Activated naive CD4-positive, alpha-beta T cell treated with anti-CD3 and anti-CD28 coated beads, Interleukin-2, amount 50 U/mL, for 24 hours (primary cell): ENCODE measurements around the gene NDUFAF5.

ENCODE experiments used
- H3K27ac Mint-ChIP-seq: one replicate; pipeline ENCODE4 v1.8.0; 2021; ENCODE audit warnings: mild to moderate bottlenecking, mixed read lengths
- H3K27me3 Mint-ChIP-seq: one replicate; pipeline ENCODE4 v1.8.0; 2021; ENCODE audit warnings: mixed read lengths
- H3K36me3 Mint-ChIP-seq: one replicate; pipeline ENCODE4 v1.8.0; 2021; ENCODE audit warnings: mixed read lengths
- H3K4me1 Mint-ChIP-seq: one replicate; pipeline ENCODE4 v1.8.0; 2021; ENCODE audit warnings: mixed read lengths
- H3K4me3 Mint-ChIP-seq: one replicate; pipeline ENCODE4 v1.8.0; 2021; ENCODE audit warnings: mild to moderate bottlenecking, mixed read lengths
- H3K9me3 Mint-ChIP-seq: one replicate; pipeline ENCODE4 v1.8.0; 2021; ENCODE audit warnings: mixed read lengths

The NDUFAF5 gene

GRCh38 chr20:13765299-13765698 lies 19.5 kb upstream of the NDUFAF5 start:
- peaks cover 13% of the 10 kb centered on the region for H3K4me1 Mint-ChIP-seq
- H3K36me3 Mint-ChIP-seq, result peaks cover 35% of the 10 kb centered on the region
- no peak overlapping the region for H3K27ac Mint-ChIP-seq
- H3K4me3 Mint-ChIP-seq, result no peak overlapping the region
- peaks cover 17% of the 10 kb centered on the region for H3K9me3 Mint-ChIP-seq
- no peaks in the 10 kb centered on the region for H3K27me3 Mint-ChIP-seq

- peaks cover 13% of the 10 kb centered on the region for H3K4me1 Mint-ChIP-seq
- H3K9me3 Mint-ChIP-seq, result peaks cover 17% of the 10 kb centered on the region
- H3K27ac Mint-ChIP-seq, result no peak overlapping the region
- H3K4me3 Mint-ChIP-seq, result no peak overlapping the region
- H3K36me3 Mint-ChIP-seq, result peaks cover 35% of the 10 kb centered on the region
- H3K27me3 Mint-ChIP-seq, result no peaks in the 10 kb centered on the region
Observed at GRCh38 chr20:13765868-13766416, 18.9 kb upstream of the NDUFAF5 start.

- Mint-ChIP-seq H3K4me1 (peaks cover 24% of the 10 kb centered on the region), H3K4me3 (no peak overlapping the region), H3K27ac (no peak overlapping the region), H3K36me3 (peaks cover 41% of the 10 kb centered on the region), H3K9me3 (peaks cover 17% of the 10 kb centered on the region), H3K27me3 (no peaks in the 10 kb centered on the region)
Observed at GRCh38 chr20:13770141-13770540, 14.7 kb upstream of the NDUFAF5 start.

- no peak overlapping the region for H3K4me3 Mint-ChIP-seq
- H3K27ac Mint-ChIP-seq, result no peak overlapping the region
- peaks cover 29% of the 10 kb centered on the region for H3K36me3 Mint-ChIP-seq
- H3K27me3 Mint-ChIP-seq, result no peaks in the 10 kb centered on the region
- H3K9me3 Mint-ChIP-seq, result peaks cover 2% of the 10 kb centered on the region
- peaks cover 24% of the 10 kb centered on the region for H3K4me1 Mint-ChIP-seq
Observed at GRCh38 chr20:13771853-13772453, 12.9 kb upstream of the NDUFAF5 start.

- Mint-ChIP-seq H3K9me3 (no peaks in the 10 kb centered on the region), H3K4me3 (no peak overlapping the region), H3K27ac (no peak overlapping the region), H3K27me3 (no peaks in the 10 kb centered on the region), H3K36me3 (peaks cover 28% of the 10 kb centered on the region), H3K4me1 (peaks cover 29% of the 10 kb centered on the region)
Observed at GRCh38 chr20:13772529-13772928, 12.3 kb upstream of the NDUFAF5 start.

GRCh38 chr20:13775867-13776266 lies 9.0 kb upstream of the NDUFAF5 start:
- H3K9me3 Mint-ChIP-seq, result no peaks in the 10 kb centered on the region
- no peak overlapping the region for H3K27ac Mint-ChIP-seq
- no peaks in the 10 kb centered on the region for H3K27me3 Mint-ChIP-seq
- H3K36me3 Mint-ChIP-seq, result peaks cover 26% of the 10 kb centered on the region
- H3K4me3 Mint-ChIP-seq, result no peak overlapping the region
- H3K4me1 Mint-ChIP-seq, result peaks cover 49% of the 10 kb centered on the region

- no peaks in the 10 kb centered on the region for H3K27me3 Mint-ChIP-seq
- H3K36me3 Mint-ChIP-seq, result peaks cover 24% of the 10 kb centered on the region
- no peaks in the 10 kb centered on the region for H3K9me3 Mint-ChIP-seq
- peak overlapping the region; percentile 87 for H3K27ac Mint-ChIP-seq
- H3K4me1 Mint-ChIP-seq, result peaks cover 60% of the 10 kb centered on the region
- H3K4me3 Mint-ChIP-seq, result no peak overlapping the region
Observed at GRCh38 chr20:13777171-13777601, 7.6 kb upstream of the NDUFAF5 start.

GRCh38 chr20:13778827-13779226 lies 6.0 kb upstream of the NDUFAF5 start:
- H3K36me3 Mint-ChIP-seq, result peaks cover 26% of the 10 kb centered on the region
- no peaks in the 10 kb centered on the region for H3K9me3 Mint-ChIP-seq
- H3K27ac Mint-ChIP-seq, result no peak overlapping the region
- H3K4me3 Mint-ChIP-seq, result peak overlapping the region; percentile 42
- no peaks in the 10 kb centered on the region for H3K27me3 Mint-ChIP-seq
- peaks cover 69% of the 10 kb centered on the region for H3K4me1 Mint-ChIP-seq

GRCh38 chr20:13783528-13783927 lies 1.3 kb upstream of the NDUFAF5 start:
- H3K9me3 Mint-ChIP-seq, result no peaks in the 10 kb centered on the region
- H3K27ac Mint-ChIP-seq, result no peak overlapping the region
- peak overlapping the region; percentile 95 for H3K4me3 Mint-ChIP-seq
- peaks cover 77% of the 10 kb centered on the region for H3K4me1 Mint-ChIP-seq
- peaks cover 12% of the 10 kb centered on the region for H3K36me3 Mint-ChIP-seq
- H3K27me3 Mint-ChIP-seq, result no peaks in the 10 kb centered on the region

- H3K4me1 Mint-ChIP-seq, result peaks cover 77% of the 10 kb centered on the region
- peak overlapping the region; percentile 97 for H3K27ac Mint-ChIP-seq
- H3K4me3 Mint-ChIP-seq, result peak overlapping the region; percentile 95
- H3K9me3 Mint-ChIP-seq, result no peaks in the 10 kb centered on the region
- peaks cover 12% of the 10 kb centered on the region for H3K36me3 Mint-ChIP-seq
- H3K27me3 Mint-ChIP-seq, result no peaks in the 10 kb centered on the region
Observed at GRCh38 chr20:13784271-13784892, 446 bp upstream of the NDUFAF5 start.

GRCh38 chr20:13786143-13786828 lies 1.5 kb downstream of the NDUFAF5 start:
- Mint-ChIP-seq H3K4me1 (peaks cover 78% of the 10 kb centered on the region), H3K36me3 (peaks cover 15% of the 10 kb centered on the region), H3K27me3 (no peaks in the 10 kb centered on the region), H3K9me3 (no peaks in the 10 kb centered on the region), H3K27ac (peak overlapping the region; percentile 77), H3K4me3 (peak overlapping the region; percentile 95)

GRCh38 chr20:13788167-13788834 lies 3.5 kb downstream of the NDUFAF5 start:
- no peaks in the 10 kb centered on the region for H3K27me3 Mint-ChIP-seq
- no peak overlapping the region for H3K4me3 Mint-ChIP-seq

GRCh38 chr20:13790708-13791107 lies 5.9 kb downstream of the NDUFAF5 start:
- Mint-ChIP-seq H3K9me3 (no peaks in the 10 kb centered on the region), H3K4me1 (peaks cover 46% of the 10 kb centered on the region), H3K4me3 (no peak overlapping the region), H3K27ac (no peak overlapping the region), H3K27me3 (no peaks in the 10 kb centered on the region), H3K36me3 (peaks cover 12% of the 10 kb centered on the region)

More at GRCh38 chr20:13788167-13788834, 3.5 kb downstream of the NDUFAF5 start:
- Mint-ChIP-seq H3K27ac (no peak overlapping the region), H3K36me3 (peaks cover 11% of the 10 kb centered on the region), H3K9me3 (no peaks in the 10 kb centered on the region), H3K4me1 (peaks cover 65% of the 10 kb centered on the region)

GRCh38 chr20:13791540-13792459 lies 7.0 kb downstream of the NDUFAF5 start:
- no peaks in the 10 kb centered on the region for H3K9me3 Mint-ChIP-seq
- peaks cover 17% of the 10 kb centered on the region for H3K36me3 Mint-ChIP-seq
- no peaks in the 10 kb centered on the region for H3K27me3 Mint-ChIP-seq
- H3K4me1 Mint-ChIP-seq, result peaks cover 35% of the 10 kb centered on the region
- H3K4me3 Mint-ChIP-seq, result no peak overlapping the region
- no peak overlapping the region for H3K27ac Mint-ChIP-seq

- H3K4me1 Mint-ChIP-seq, result peaks cover 26% of the 10 kb centered on the region
- H3K4me3 Mint-ChIP-seq, result no peak overlapping the region
- no peak overlapping the region for H3K27ac Mint-ChIP-seq
- H3K9me3 Mint-ChIP-seq, result no peaks in the 10 kb centered on the region
- peaks cover 17% of the 10 kb centered on the region for H3K36me3 Mint-ChIP-seq
- H3K27me3 Mint-ChIP-seq, result no peaks in the 10 kb centered on the region
Observed at GRCh38 chr20:13793001-13793400, 8.2 kb downstream of the NDUFAF5 start.
